CD1c-positive myeloid dendritic cell (primary cell): ENCODE data around the gene FH.

ENCODE experiments used
- DNase-seq: peaks from one replicate; pipeline ENCODE4 v3.0.0-alpha.2; 2016; ENCODE audit errors: extremely low spot score

The FH gene

DNA sequence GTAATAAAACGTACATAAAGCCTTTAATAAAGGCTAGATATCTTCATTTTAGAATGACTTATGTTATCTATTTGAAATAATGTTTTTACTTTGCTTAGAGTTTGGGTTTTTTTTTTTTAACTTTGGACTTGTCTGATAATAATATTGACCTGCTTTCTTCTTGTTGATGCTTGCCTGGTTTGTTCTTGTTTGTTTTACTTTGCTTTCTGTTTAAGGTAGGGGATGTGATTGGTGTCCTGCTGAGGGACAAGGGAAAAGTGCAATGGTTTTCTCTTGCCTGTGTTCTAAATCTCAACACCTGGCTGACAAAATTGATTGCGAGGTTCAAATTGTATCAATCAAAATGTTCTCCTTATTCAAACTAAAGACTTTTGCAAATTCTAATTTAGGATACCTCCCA, 2.2 kb upstream of the FH start:
- DNase-seq: no peak

GRCh38 chr1:241520080-241520465, 518 bp upstream of the FH start:
- no peak for DNase-seq

- peak; percentile 55 for DNase-seq
These were observed 863 bp downstream of the FH start for GRCh38 chr1:241518476-241519307.

DNA sequence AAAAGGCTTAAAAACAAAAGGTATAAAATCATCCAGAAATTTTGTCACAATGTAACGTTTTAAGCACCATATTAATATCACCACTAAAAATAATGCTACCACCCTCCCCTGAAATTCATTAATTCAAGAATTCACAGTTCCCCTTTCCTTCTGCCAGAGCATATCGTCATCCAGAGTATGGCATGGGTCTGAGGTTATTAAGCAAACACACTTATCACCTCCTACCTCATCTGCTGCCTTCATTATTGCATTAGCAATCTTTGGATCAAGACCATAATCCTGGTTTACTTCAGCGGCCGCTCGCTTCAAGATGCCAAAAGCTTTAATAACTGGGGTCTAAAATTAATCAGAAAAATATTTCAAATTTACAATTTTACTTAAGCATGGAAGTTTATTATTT, 6.2 kb downstream of the FH start:
- DNase-seq: peak; percentile 11

GRCh38 chr1:241507189-241507863, 12.2 kb downstream of the FH start:
- DNase-seq: peak; percentile 11

- no peak for DNase-seq
These were observed 16.1 kb downstream of the FH start for GRCh38 chr1:241503444-241503843.

DNA sequence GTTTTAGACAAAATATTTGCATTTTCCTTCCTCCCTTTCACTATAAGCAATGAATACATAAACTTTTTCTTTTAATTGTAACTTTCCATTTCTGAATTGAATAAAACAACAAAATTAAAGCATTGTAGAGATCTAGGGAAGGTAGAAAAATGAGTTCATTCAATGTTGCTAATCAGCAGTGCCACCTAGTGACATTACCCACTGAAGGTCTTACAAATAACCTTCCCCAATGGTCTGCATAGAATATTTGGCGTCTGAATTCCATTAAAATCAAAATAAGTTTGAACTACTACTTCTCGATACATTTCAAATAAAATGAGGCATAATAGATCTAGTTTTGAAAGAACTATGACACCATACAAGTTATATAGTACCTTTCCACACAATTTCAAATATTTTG, 19.6 kb downstream of the FH start:
- DNase-seq: no peak

DNA sequence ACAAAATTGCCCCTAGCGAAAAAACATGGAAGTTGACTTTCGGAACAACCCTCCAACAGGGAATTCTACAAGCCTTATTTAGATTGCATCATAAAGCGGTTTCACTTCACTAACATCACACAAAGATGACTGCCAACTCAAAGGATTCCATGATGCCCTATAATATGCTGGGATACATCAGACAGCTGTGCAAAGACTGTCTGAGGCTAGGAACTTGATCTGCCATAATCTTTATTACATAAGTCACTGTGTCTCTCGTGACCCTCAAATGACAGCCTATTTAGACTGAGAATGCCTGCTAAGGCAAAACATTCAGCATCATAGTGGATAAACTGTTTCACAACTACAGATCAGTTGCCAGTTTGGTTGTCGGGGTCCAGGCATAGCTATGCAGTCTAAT, 23.8 kb downstream of the FH start:
- DNase-seq: no peak

DNA sequence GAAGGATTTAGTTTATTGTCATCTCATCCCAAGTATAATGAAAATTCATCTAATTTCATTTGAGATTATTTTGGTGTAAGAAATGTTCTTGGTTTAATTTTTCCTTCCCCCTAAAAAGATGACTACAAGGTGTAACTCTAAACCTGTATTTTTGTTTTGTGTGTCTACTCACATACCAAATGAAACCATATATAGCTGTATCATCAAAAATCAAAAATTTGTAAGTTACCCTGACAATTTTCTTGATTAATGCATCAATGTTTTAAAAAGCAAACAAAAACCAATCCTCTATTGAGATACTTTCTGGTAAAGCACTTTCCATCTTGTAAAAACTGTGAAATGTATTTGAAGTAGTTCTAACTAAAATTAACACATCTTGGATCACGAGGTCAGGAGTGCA, 30.8 kb downstream of the FH start:
- DNase-seq: no peak

DNA sequence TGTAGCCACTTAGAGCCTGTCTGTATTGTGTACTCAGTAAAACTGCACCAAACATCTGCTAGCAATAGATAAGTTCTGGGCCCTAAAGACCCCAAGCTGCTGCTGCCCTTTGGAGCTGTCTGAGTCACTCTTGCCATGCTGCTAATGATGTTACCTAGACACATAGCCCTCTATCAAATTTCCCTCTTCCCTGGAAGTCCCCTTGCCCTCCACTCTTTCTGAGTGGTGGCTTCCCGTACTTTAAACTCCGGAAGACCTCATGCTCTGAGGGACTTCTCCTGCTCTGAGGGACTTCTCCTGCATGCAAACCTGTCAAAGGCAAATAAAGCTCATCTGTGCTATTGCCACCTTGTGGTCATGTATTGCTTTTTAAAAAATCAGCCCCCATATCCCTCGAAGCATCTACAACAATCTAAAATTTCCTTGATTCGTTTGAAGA, 34.0 kb downstream of the FH start:
- no peak for DNase-seq

GRCh38 chr1:241485145-241485544, 34.4 kb downstream of the FH start:
- DNase-seq: no peak

DNA sequence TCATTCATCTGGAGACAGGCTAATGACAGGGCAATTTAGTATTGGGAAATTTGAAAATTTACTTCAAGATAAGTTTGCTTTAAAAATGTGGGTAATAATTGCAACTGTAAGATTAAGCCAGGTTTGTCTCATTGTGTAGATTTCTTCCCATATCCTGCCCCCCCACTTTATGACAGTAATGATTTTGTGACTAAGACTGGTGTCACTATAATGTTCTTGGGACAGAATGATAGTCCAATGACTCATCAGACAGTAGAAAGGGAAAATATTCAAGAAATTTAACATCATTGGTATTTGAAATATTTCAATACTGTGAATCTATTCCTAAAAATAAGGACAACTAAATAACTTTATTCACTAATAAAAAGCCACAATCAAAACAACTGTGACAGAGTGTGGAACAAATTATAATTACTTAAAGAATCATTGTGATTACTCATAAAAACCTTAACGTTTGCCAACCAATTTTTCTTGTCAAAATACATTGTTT, 36.7 kb downstream of the FH start:
- DNase-seq: no peak

DNA sequence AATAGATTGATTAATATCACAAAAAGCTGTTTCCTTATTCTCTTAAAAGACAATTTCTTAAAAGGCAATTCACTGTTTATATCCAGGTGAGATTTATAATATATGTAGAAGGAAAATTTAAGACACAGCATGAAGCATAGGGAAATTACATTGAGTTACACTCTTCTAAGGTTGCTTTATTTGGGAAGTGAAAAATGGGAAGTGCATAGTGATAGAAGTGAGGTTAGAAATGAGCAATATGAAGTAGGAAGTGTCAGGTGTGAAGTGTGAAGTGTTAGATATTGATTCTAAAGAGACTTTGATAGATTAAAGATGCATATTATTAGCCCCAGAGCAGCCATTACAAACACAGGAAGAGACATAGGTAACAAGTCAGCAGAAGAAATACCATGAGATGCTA, 40.3 kb downstream of the FH start:
- DNase-seq: no peak

DNA sequence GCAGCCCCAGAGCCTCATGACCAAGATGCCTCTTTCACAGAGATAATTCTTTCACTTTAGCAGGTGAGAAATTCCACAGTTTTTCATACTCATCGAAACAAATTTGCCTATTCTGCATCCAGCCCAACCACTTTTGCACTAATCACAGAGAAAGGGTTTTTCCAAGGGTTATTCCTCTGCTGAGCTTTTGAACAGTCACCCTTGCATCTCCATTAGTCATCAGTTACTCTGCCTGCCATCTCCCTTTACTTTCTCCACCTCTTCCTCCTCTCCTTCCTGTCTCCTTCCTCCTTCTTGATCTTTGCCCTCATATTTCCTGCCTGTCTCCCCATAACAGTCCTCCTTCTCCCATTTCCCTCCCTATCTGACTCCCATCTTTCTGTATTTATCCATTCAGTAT, 43.9 kb downstream of the FH start:
- no peak for DNase-seq

- DNase-seq: no peak
These were observed 46.5 kb downstream of the FH start for GRCh38 chr1:241473026-241473425.

- DNase-seq: no peak
These were observed 48.5 kb downstream of the FH start for GRCh38 chr1:241470908-241471590.

- DNase-seq: no peak
These were observed 49.2 kb downstream of the FH start for GRCh38 chr1:241470361-241470760.

DNA sequence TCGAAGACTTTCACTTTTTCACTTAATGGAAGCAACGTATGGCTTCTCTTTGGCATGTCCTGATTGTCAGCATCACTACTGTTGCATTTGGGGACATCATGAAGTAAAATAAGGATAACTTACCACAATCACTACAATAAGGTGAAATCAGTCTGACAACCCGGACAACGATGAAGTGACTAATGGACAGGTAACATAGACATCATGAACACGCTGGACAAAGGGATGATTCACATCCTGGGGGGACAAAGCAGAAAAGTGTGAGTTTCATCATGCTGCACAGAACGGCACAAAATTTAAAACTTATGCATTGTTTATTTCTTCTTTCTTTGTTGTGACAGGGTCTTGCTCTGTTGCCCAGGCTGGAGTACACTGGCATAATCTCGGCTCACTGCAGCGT, 53.9 kb downstream of the FH start:
- no peak for DNase-seq

GRCh38 chr1:241464985-241465384, 54.6 kb downstream of the FH start:
- DNase-seq: no peak

DNA sequence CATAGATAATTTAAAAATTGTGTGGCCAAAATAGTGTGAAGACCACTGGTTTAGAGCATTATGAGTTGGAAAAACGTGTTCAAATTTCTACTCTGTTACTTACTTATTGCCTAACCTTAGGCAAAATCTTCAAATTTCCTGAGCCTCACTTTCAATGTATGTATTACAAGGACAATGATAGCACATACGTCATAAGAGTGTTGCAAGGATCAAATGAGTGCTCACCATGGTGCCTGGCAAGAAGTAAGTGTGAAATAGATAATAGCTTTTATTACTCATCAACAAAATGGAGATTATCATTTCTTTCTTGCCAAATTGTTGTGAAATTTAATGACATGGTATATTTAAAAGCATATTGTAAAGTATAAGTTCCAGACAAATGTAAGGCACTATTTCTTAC, 57.2 kb downstream of the FH start:
- no peak for DNase-seq

GRCh38 chr1:241460098-241460873, 59.3 kb downstream of the FH start:
- DNase-seq: no peak
